GM12874 (cell line): ENCODE measurements around the gene PTH2.

Experiments
- TF ChIP-seq, protein P1 (sequence below): IDR thresholded peaks from 2 replicates; pipeline ENCODE4 v1.5.1; 2011; ENCODE audit warnings: low read depth, mild to moderate bottlenecking, control low read depth, low read length, moderate library complexity; ENCODE audit not compliant: insufficient read depth

Gene PTH2

DNA sequence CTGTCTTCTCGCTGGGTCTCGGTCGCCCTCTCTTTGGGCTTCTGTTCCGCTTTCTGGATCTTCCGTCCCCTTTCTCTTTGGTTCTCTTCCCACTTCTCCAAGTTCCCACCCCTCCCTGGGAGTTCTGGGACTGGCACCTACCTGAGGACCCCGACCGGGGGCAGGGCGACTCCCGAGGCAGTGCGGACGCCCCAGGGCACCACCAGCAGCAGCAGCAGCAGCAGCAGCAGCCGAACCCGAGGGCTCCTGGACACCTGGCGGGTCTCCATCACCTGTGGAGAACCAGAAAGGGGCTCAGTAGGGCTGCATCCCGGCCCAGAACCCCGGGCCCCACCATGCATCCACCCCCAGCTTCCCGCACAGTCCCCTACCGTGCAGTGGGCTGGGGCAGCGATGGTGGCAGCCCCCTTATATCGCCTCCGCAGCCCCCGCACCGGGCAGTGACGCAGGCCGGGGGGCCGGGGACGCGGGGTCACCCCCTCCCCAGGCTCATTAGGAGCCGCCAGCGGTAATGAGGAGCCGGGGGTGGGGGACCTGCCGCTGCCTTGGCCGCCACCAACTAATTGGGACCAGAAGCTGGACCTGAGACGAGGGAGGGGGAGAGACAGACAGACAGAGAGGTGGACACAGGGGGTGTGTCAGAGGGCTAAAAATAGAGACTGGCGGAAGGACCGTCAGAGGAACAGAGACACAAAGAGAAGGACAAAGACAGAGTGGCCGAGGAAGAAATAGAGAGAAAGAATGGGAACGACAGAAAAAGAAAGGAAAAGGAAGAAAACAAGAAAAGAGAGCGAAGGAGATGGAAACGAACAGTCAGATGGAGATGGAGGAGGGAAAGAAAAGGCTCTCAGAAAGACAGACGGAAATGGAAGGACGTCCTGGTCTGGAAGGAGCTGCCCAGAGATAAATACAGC, at the start of gene PTH2:
Gene PTH2, minus strand, starts transcription at position 371 of the 914 bp plus-strand sequence. Its CDS starts 102 bp downstream, at position 269.
- TF ChIP-seq, protein P1, sequence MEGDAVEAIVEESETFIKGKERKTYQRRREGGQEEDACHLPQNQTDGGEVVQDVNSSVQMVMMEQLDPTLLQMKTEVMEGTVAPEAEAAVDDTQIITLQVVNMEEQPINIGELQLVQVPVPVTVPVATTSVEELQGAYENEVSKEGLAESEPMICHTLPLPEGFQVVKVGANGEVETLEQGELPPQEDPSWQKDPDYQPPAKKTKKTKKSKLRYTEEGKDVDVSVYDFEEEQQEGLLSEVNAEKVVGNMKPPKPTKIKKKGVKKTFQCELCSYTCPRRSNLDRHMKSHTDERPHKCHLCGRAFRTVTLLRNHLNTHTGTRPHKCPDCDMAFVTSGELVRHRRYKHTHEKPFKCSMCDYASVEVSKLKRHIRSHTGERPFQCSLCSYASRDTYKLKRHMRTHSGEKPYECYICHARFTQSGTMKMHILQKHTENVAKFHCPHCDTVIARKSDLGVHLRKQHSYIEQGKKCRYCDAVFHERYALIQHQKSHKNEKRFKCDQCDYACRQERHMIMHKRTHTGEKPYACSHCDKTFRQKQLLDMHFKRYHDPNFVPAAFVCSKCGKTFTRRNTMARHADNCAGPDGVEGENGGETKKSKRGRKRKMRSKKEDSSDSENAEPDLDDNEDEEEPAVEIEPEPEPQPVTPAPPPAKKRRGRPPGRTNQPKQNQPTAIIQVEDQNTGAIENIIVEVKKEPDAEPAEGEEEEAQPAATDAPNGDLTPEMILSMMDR = no peak

DNA sequence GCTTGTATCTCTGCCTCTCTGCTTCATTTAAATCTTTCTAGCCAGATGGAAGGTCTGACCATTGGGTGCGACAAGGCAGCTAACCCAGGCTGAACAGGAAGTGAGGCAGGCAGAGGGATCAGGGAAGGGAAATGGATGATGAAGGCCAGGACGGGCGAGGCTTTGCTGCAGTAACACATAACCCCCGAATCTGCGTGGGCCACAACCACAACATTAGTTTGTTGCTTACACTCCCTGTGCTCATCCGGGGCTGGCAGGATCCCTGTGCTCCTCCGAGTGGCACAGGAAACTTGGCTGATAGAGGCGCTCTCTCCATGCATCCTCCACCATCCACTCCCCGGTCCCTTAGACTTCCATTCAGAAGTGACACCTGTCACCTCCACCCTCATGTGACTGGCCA, 49.7 kb upstream of the PTH2 start:
- TF ChIP-seq, protein P1 = no peak

- TF ChIP-seq, protein P1 = no peak
These were observed 47.4 kb upstream of the PTH2 start for GRCh38 chr19:49470615-49470978.

GRCh38 chr19:49469828-49470614, 46.8 kb upstream of the PTH2 start:
- TF ChIP-seq, protein P1 = peak; percentile 87

GRCh38 chr19:49468746-49469447, 45.7 kb upstream of the PTH2 start:
- TF ChIP-seq, protein P1 = no peak

- TF ChIP-seq, protein P1 = no peak
These were observed 45.0 kb upstream of the PTH2 start for GRCh38 chr19:49468199-49468598.

DNA sequence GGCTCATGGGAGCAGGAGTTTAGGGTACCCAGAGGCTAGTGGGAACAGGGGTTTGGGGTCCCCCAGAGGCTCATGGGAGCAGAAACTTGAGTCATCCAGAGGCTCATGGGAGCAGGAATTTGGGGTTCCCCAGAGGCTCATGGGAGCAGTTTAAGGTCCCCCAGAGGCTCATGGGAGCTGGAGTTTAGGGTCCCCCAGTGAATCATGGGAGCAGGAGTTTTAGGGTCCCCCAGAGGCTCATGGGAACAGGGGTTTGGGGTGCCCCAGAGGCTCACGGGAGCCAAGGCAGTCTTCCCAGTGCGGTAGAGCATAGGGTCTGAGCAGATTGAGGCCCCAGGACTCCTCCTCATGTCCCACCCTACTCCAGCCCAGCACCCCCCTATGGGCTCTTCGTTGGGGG, 42.1 kb upstream of the PTH2 start:
- TF ChIP-seq, protein P1 = no peak
